ENCODE results near the gene PPM1M.

PPM1M gene

GRCh38 chr3:52238193-52238760, 7.3 kb upstream of the PPM1M start:
- no peaks in the 10 kb centered on the region for H3K9me3 ChIP-seq (ENCODE audit: low read length)
- H4K20me1 ChIP-seq (ENCODE audit: insufficient read depth, low read length) = no peaks in the 10 kb centered on the region
- H3K27ac ChIP-seq (ENCODE audit: low read depth, low read length, poor library complexity, severe bottlenecking) = peak overlapping the region; percentile 44
- TF ChIP-seq CTCF (IDR thresholded peaks at IDR 0.05; ENCODE audit: low read length) (no peak), EZH2 (IDR thresholded peaks at IDR 0.05; ENCODE audit: borderline replicate concordance, low read length) (no peak)
- H3K4me3 ChIP-seq (ENCODE audit: low read depth, low read length, poor library complexity, severe bottlenecking) = peak overlapping the region; percentile 76
- peaks cover 28% of the 10 kb centered on the region for H3K4me1 ChIP-seq (ENCODE audit: insufficient read depth, low read length, severe bottlenecking)
- H3K36me3 ChIP-seq (ENCODE audit: insufficient read depth, low read length) = peaks cover 12% of the 10 kb centered on the region; the same call in 1 of the 2 replicates
- peak overlapping the region; percentile 98 for H3K4me2 ChIP-seq (ENCODE audit: low read length)
- H3K9ac ChIP-seq (ENCODE audit: low read length) = peak overlapping the region; percentile 100
- peaks cover 8% of the 10 kb centered on the region for H3K79me2 ChIP-seq (ENCODE audit: insufficient read depth, low read length)
- H3K27me3 ChIP-seq (ENCODE audit: insufficient read depth, low read length) = no peaks in the 10 kb centered on the region
- no peaks in the 10 kb centered on the region for H3K9me2 ChIP-seq (ENCODE audit: low read depth, low read length)
- H2AFZ ChIP-seq (ENCODE audit: low read length) = no peak overlapping the region
- no peaks in the 10 kb centered on the region for H3F3A ChIP-seq (ENCODE audit: insufficient read depth, low read length)

GRCh38 chr3:52238761-52239701, 6.5 kb upstream of the PPM1M start, which contains the start of gene TWF2:
Gene TWF2 (minus strand): TSS chr3:52239158. CDS start chr3:52239016, 142 bp downstream.
- no peaks in the 10 kb centered on the region for H4K20me1 ChIP-seq (ENCODE audit: insufficient read depth, low read length)
- H3K4me3 ChIP-seq (ENCODE audit: low read depth, low read length, poor library complexity, severe bottlenecking) = peak within 1 kb of the TSS; percentile 76
- no peaks in the 10 kb centered on the region for H3K9me2 ChIP-seq (ENCODE audit: low read depth, low read length)
- peak within 1 kb of the TSS; percentile 74 for H3K27ac ChIP-seq (ENCODE audit: low read depth, low read length, poor library complexity, severe bottlenecking)
- no peaks in the 10 kb centered on the region for H3K9me3 ChIP-seq (ENCODE audit: low read length)
- H3K79me2 ChIP-seq (ENCODE audit: insufficient read depth, low read length) = peaks cover 8% of the 10 kb centered on the region
- no peak within 1 kb of the TSS for H2AFZ ChIP-seq (ENCODE audit: low read length)
- peak within 1 kb of the TSS; percentile 98 for H3K4me2 ChIP-seq (ENCODE audit: low read length)
- H3K9ac ChIP-seq (ENCODE audit: low read length) = peak within 1 kb of the TSS; percentile 100
- TF ChIP-seq CTCF (IDR thresholded peaks at IDR 0.05; ENCODE audit: low read length) (peak; percentile 54), EZH2 (IDR thresholded peaks at IDR 0.05; ENCODE audit: borderline replicate concordance, low read length) (no peak)
- no peaks in the 10 kb centered on the region for H3F3A ChIP-seq (ENCODE audit: insufficient read depth, low read length)
- no peaks in the 10 kb centered on the region for H3K27me3 ChIP-seq (ENCODE audit: insufficient read depth, low read length)
- H3K36me3 ChIP-seq (ENCODE audit: insufficient read depth, low read length) = peaks cover 10% of the 10 kb centered on the region; the same call in 1 of the 2 replicates
- peaks cover 31% of the 10 kb centered on the region for H3K4me1 ChIP-seq (ENCODE audit: insufficient read depth, low read length, severe bottlenecking)

- Histone ChIP-seq H3F3A (ENCODE audit: insufficient read depth, low read length) (no peaks in the 10 kb centered on the region), H3K36me3 (ENCODE audit: insufficient read depth, low read length) (peaks cover 6% of the 10 kb centered on the region; the same call in 1 of the 2 replicates), H3K4me3 (ENCODE audit: low read depth, low read length, poor library complexity, severe bottlenecking) (peak overlapping the region; percentile 76), H2AFZ (ENCODE audit: low read length) (no peak overlapping the region), H3K9me2 (ENCODE audit: low read depth, low read length) (no peaks in the 10 kb centered on the region), H3K79me2 (ENCODE audit: insufficient read depth, low read length) (peaks cover 8% of the 10 kb centered on the region), H3K9ac (ENCODE audit: low read length) (peak overlapping the region; percentile 100), H3K27me3 (ENCODE audit: insufficient read depth, low read length) (no peaks in the 10 kb centered on the region), H3K27ac (ENCODE audit: low read depth, low read length, poor library complexity, severe bottlenecking) (peak overlapping the region; percentile 74), H4K20me1 (ENCODE audit: insufficient read depth, low read length) (no peaks in the 10 kb centered on the region), H3K4me1 (ENCODE audit: insufficient read depth, low read length, severe bottlenecking) (peaks cover 43% of the 10 kb centered on the region), H3K4me2 (ENCODE audit: low read length) (peak overlapping the region; percentile 98), H3K9me3 (ENCODE audit: low read length) (no peaks in the 10 kb centered on the region)
- TF ChIP-seq EZH2 (IDR thresholded peaks at IDR 0.05; ENCODE audit: borderline replicate concordance, low read length) (no peak), CTCF (IDR thresholded peaks at IDR 0.05; ENCODE audit: low read length) (no peak)
These were observed 5.3 kb upstream of the PPM1M start for GRCh38 chr3:52240059-52240885.

Measured in OCI-LY1 (cell line).